ENCODE results near the gene UBC.

- TF ChIP-seq, protein P1, sequence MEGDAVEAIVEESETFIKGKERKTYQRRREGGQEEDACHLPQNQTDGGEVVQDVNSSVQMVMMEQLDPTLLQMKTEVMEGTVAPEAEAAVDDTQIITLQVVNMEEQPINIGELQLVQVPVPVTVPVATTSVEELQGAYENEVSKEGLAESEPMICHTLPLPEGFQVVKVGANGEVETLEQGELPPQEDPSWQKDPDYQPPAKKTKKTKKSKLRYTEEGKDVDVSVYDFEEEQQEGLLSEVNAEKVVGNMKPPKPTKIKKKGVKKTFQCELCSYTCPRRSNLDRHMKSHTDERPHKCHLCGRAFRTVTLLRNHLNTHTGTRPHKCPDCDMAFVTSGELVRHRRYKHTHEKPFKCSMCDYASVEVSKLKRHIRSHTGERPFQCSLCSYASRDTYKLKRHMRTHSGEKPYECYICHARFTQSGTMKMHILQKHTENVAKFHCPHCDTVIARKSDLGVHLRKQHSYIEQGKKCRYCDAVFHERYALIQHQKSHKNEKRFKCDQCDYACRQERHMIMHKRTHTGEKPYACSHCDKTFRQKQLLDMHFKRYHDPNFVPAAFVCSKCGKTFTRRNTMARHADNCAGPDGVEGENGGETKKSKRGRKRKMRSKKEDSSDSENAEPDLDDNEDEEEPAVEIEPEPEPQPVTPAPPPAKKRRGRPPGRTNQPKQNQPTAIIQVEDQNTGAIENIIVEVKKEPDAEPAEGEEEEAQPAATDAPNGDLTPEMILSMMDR (IDR thresholded peaks at IDR 0.05) = no peak
- no peak for TF ChIP-seq POLR2A (IDR thresholded peaks at IDR 0.05)
Measured at GRCh38 chr12:124881123-124881522, 33.3 kb downstream of the UBC start.

Data from tibial nerve (tissue), 3 donors.